K562 (cell line): ENCODE data around the gene TMEM117. TPM values are rescaled to one million over a fixed set of nuclear protein-coding genes. Genes with fewer than 3 reads are reported as not detected.

ENCODE experiments used
- ATAC-seq: fragments of 200-7000 bp; cut with Tn5 transposase; 3 replicates; pipeline ENCODE4 v1.9.1; 2020; ENCODE audit warnings: moderate library complexity
- BruUV-seq: library from RNA; stranded (reverse); fragments of 400-500 nt; replicated peaks from 2 replicates; lab custom pipeline; 2021; lab: Mats Ljungman, UMichigan
- CTCF ChIA-PET: fragments of 300-600 bp; formaldehyde crosslinking; extraction: SDS; loops from one replicate; lab custom pipeline; 2021; ENCODE audit warnings: low intra/inter-chr PET ratio; lab: Yijun Ruan, JAX
- POLR2A ChIA-PET: fragments of 300-600, 350-650 bp; sonication (Branson Sonifier 250); formaldehyde crosslinking; extraction: SDS; loops from one replicate; lab custom pipeline; 2021; ENCODE audit warnings: antibody characterized with exemption, inconsistent platforms; lab: Yijun Ruan, JAX
- DNase-seq, 4 experiments: peaks; one replicate each; pipeline versions ENCODE4 v3.0.0 to v3.0.0-alpha.2; 2011 to 2018; ENCODE audit warnings: low spot score in 3 of 4, mixed read lengths in 3 of 4; ENCODE audit errors: extremely low read depth in 1 of 4
- FAIRE-seq: peaks from 2 replicates; lab custom pipeline; 2011; peaks lifted over from hg19 to GRCh38; lab: Jason Lieb, UNC
- H2AFZ ChIP-seq: 2 replicates; pipeline ENCODE4 v1.6.0; 2011; ENCODE audit warnings: low read depth, low read length, control low read depth, inconsistent platforms
- H3K27ac ChIP-seq: fragments of 200-600 bp; 3 replicates; pipeline ENCODE4 v1.8.0; 2011; ENCODE audit warnings: low read depth, mild to moderate bottlenecking, control low read depth, inconsistent platforms, low read length, moderate library complexity, mixed read lengths; ENCODE audit errors: extremely low read depth
- H3K27me3 ChIP-seq, 2 experiments: fragments of 300-600 bp in 1 of 2; 2 replicates in 1 of 2; 3 replicates in 1 of 2; pipeline versions ENCODE4 v1.6.0 to v1.8.0; 2011; ENCODE audit warnings: inconsistent platforms in 2 of 2, low read length in 2 of 2, mild to moderate bottlenecking in 1 of 2, mixed read lengths in 1 of 2, moderate library complexity in 1 of 2; ENCODE audit not compliant: control insufficient read depth in 2 of 2, insufficient read depth in 2 of 2
- H3K36me3 ChIP-seq: fragments of 300-600 bp; 3 replicates; pipeline ENCODE4 v1.8.0; 2011; ENCODE audit warnings: mild to moderate bottlenecking, low read length, inconsistent platforms; ENCODE audit not compliant: control insufficient read depth, insufficient read depth
- H3K4me1 ChIP-seq, 2 experiments: fragments of 200-600 bp in 1 of 2; replicated peaks in 1 of 2; 2 replicates in 1 of 2; 3 replicates in 1 of 2; pipeline versions ENCODE4 v1.5.1 to v1.8.0; 2011; ENCODE audit warnings: inconsistent platforms in 2 of 2, low read length in 2 of 2, mild to moderate bottlenecking in 1 of 2, mixed read lengths in 1 of 2, moderate library complexity in 1 of 2; ENCODE audit not compliant: control insufficient read depth in 2 of 2, insufficient read depth in 2 of 2
- H3K4me2 ChIP-seq: 2 replicates; pipeline ENCODE4 v1.6.1; 2011; ENCODE audit warnings: low read length, control low read depth, inconsistent platforms, mixed read lengths; ENCODE audit not compliant: insufficient read depth
- H3K4me3 ChIP-seq: fragments of 200-600 bp; sonication (generic), shearing (Covaris generic); 2 replicates; pipeline ENCODE4 v1.5.1; 2016; ENCODE audit warnings: control low read depth, inconsistent platforms
- H3K79me2 ChIP-seq: fragments of 200-600 bp; 3 replicates; pipeline ENCODE4 v1.8.0; 2011; ENCODE audit warnings: low read length, inconsistent platforms; ENCODE audit not compliant: control insufficient read depth, insufficient read depth
- H3K9ac ChIP-seq, 2 experiments: 2 replicates each; pipeline versions ENCODE4 v1.6.0 to v1.6.1; 2011; ENCODE audit warnings: low read depth in 2 of 2, low read length in 2 of 2, control low read depth in 1 of 2, inconsistent platforms in 1 of 2, mild to moderate bottlenecking in 1 of 2, mixed read lengths in 1 of 2; ENCODE audit not compliant: insufficient read depth in 1 of 2
- H3K9me1 ChIP-seq: one replicate; pipeline ENCODE4 v1.6.0; 2011; ENCODE audit warnings: inconsistent platforms, mild to moderate bottlenecking, low read length, moderate library complexity; ENCODE audit not compliant: control insufficient read depth, insufficient read depth
- H3K9me3 ChIP-seq: replicated peaks from 2 replicates; pipeline ENCODE4 v1.5.1; 2011; ENCODE audit warnings: low read depth, low read length, inconsistent platforms; ENCODE audit not compliant: control insufficient read depth, insufficient read depth
- H4K20me1 ChIP-seq: replicated peaks from 2 replicates; pipeline ENCODE4 v1.6.1; 2011; ENCODE audit warnings: low read length, inconsistent platforms, mixed read lengths; ENCODE audit not compliant: control insufficient read depth, insufficient read depth
- DLX4 ChIP-seq: fragments of 250-450 bp; sonication (Bioruptor Pico); IDR thresholded peaks from 2 replicates; pipeline ENCODE4 v1.6.1; 2021; ENCODE audit warnings: mild to moderate bottlenecking
- E2F6 ChIP-seq, 2 experiments: IDR thresholded peaks; 2 replicates each; pipeline ENCODE4 v1.6.1; 2011; ENCODE audit warnings: borderline replicate concordance in 1 of 2, control low read depth in 1 of 2, low read depth in 1 of 2, low read length in 1 of 2, mild to moderate bottlenecking in 1 of 2, mixed read lengths in 1 of 2, moderate library complexity in 1 of 2; ENCODE audit not compliant: insufficient read depth in 1 of 2, insufficient read length in 1 of 2, poor library complexity in 1 of 2, severe bottlenecking in 1 of 2; ENCODE audit errors: extremely low read depth in 1 of 2
- IRF2 ChIP-seq: sonication (generic); formaldehyde crosslinking; IDR thresholded peaks from 2 replicates; pipeline ENCODE4 v1.8.1; 2022; ENCODE audit warnings: mild to moderate bottlenecking, missing genetic modification reagents
- KHSRP ChIP-seq: fragments of 450-650 bp; IDR thresholded peaks from 2 replicates; pipeline ENCODE4 v1.6.1; 2017
- KLF10 ChIP-seq: fragments of 250-450 bp; sonication (Bioruptor Pico); IDR thresholded peaks from 2 replicates; pipeline ENCODE4 v1.6.1; 2021; ENCODE audit warnings: matching md5 sums
- MYC ChIP-seq, 2 experiments: fragments of 250-450 bp in 1 of 2; sonication (Bioruptor Pico) in 1 of 2; IDR thresholded peaks; 2 replicates each; pipeline versions ENCODE4 v1.5.1 to v1.6.1; 2012 to 2021; ENCODE audit warnings: low read depth in 2 of 2, borderline replicate concordance in 1 of 2, improper control_type of control experiment in 1 of 2, low read length in 1 of 2, mild to moderate bottlenecking in 1 of 2, moderate library complexity in 1 of 2
- NCOA6 ChIP-seq: fragments of 450-650 bp; IDR thresholded peaks from 2 replicates; pipeline ENCODE4 v1.6.1; 2017; ENCODE audit warnings: mild to moderate bottlenecking
- NFE2L1 ChIP-seq: fragments of 450-650 bp; IDR thresholded peaks from 2 replicates; pipeline ENCODE4 v1.6.1; 2016; ENCODE audit warnings: missing genetic modification characterization, low read depth, mild to moderate bottlenecking, missing compliant biosample characterization, moderate library complexity, borderline replicate concordance
- NR4A1 ChIP-seq, 2 experiments: fragments of 250-450 bp in 1 of 2; fragments of 450-650 bp in 1 of 2; sonication (Bioruptor Pico) in 1 of 2; IDR thresholded peaks; 2 replicates each; pipeline versions ENCODE4 v1.4.0 to v1.6.1; 2016 to 2020; ENCODE audit warnings: mild to moderate bottlenecking in 2 of 2, missing compliant biosample characterization in 1 of 2, missing genetic modification characterization in 1 of 2, moderate library complexity in 1 of 2
- POLR3A ChIP-seq: IDR thresholded peaks from 2 replicates; pipeline ENCODE4 v1.6.1; 2011; ENCODE audit warnings: borderline replicate concordance, mild to moderate bottlenecking, moderate library complexity; ENCODE audit not compliant: insufficient read length, insufficient read depth; ENCODE audit errors: extremely low read depth
- SP1 ChIP-seq: sonication (generic); formaldehyde crosslinking; IDR thresholded peaks from 2 replicates; pipeline ENCODE4 v1.8.1; 2022; ENCODE audit warnings: mild to moderate bottlenecking, missing genetic modification reagents
- ZNF124 ChIP-seq: sonication (generic); formaldehyde crosslinking; IDR thresholded peaks from 2 replicates; pipeline ENCODE4 v1.8.1; 2022; ENCODE audit warnings: missing genetic modification reagents
- ZNF184 ChIP-seq: sonication (generic); formaldehyde crosslinking; IDR thresholded peaks from 2 replicates; pipeline ENCODE4 v1.5.0; 2020; ENCODE audit warnings: missing genetic modification reagents
- ZNF707 ChIP-seq: fragments of 250-450 bp; sonication (Bioruptor Pico); conservative IDR thresholded peaks from 2 replicates; pipeline ENCODE4 v1.8.0; 2022; ENCODE audit warnings: inconsistent platforms, mild to moderate bottlenecking, moderate library complexity
- WGBS: fragments of 100-300 bp; shearing (Covaris generic); methylation state at CpG from one replicate; pipeline ENCODE4 v1.1.6; 2016; ENCODE audit warnings: low coverage, mixed read lengths; ENCODE audit not compliant: insufficient coverage; ENCODE audit errors: missing lambda C conversion rate; 5-methylcytosine and 5-hydroxymethylcytosine counted together
- in situ Hi-C: fragments of 300-500 bp; cut with MboI; formaldehyde crosslinking; loops from 4 replicates; pipeline ENCODE4 v1.15.0; 2018; ENCODE audit warnings: inconsistent platforms, mixed read lengths
- intact Hi-C: fragments of 100-400 bp; cut with micrococcal nuclease; formaldehyde crosslinking; loops from 2 replicates; pipeline ENCODE4 v1.14.2; 2022
- polyA plus RNA-seq, 8 experiments: library from polyadenylated mRNA; depleted of rRNA in 4 of 8; stranded (reverse) in 5 of 8; unstranded in 3 of 8; fragments of >200 nt; fragmentation: Nextera tagmentation in 2 of 8; fragmentation: Illumina TruSeq in 1 of 8; extraction: Ambion mirVana in 2 of 8; extraction: Trizol in 1 of 8; gene quantifications; 2 replicates each; pipeline versions ENCODE4 v1.2.1 to v1.2.3, GENCODE V29; 2011 to 2014; ENCODE audit warnings: inconsistent platforms in 1 of 8, missing spikeins in 1 of 8
- total RNA-seq, 7 experiments: library from RNA; depleted of rRNA in 6 of 7; stranded (reverse); fragments of >200 nt in 6 of 7; fragmentation: Illumina TruSeq in 2 of 7; extraction: Trizol in 2 of 7; gene quantifications; 2 replicates each; pipeline versions ENCODE4 v1.2.1 to v1.2.3, GENCODE V29; 2011 to 2021; ENCODE audit warnings: low replicate concordance in 1 of 7
- TF ChIP-seq, protein P1 (sequence below): sonication (generic); formaldehyde crosslinking; IDR thresholded peaks from 2 replicates; pipeline ENCODE4 v1.8.0; 2022; ENCODE audit warnings: mild to moderate bottlenecking, missing genetic modification reagents

The TMEM117 gene
- total and polyA plus RNA-seq, 9 of the 15 experiments (the other 6 are each of a cell fraction or from before 2014, with no cell fraction given): 0.31 to 2.8 (median 1.0) TPM

GRCh38 chr12:44148936-44149335 lies 313.1 kb downstream of the TMEM117 start (continued):
- TF ChIP-seq, protein P1, sequence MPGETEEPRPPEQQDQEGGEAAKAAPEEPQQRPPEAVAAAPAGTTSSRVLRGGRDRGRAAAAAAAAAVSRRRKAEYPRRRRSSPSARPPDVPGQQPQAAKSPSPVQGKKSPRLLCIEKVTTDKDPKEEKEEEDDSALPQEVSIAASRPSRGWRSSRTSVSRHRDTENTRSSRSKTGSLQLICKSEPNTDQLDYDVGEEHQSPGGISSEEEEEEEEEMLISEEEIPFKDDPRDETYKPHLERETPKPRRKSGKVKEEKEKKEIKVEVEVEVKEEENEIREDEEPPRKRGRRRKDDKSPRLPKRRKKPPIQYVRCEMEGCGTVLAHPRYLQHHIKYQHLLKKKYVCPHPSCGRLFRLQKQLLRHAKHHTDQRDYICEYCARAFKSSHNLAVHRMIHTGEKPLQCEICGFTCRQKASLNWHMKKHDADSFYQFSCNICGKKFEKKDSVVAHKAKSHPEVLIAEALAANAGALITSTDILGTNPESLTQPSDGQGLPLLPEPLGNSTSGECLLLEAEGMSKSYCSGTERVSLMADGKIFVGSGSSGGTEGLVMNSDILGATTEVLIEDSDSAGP: no peak
- no peak for TF ChIP-seq NR4A1 (CRISPR knock-in tag; IDR thresholded peaks at IDR 0.05)
- TF ChIP-seq NR4A1 (tag; IDR thresholded peaks at IDR 0.05): no peak
- no peak for TF ChIP-seq KLF10 (CRISPR knock-in tag)

GRCh38 chr12:44154128-44154527 lies 318.2 kb downstream of the TMEM117 start:
- H4K20me1 ChIP-seq: no peaks in the 10 kb centered on the region
- no TSS peak for BruUV-seq
- DNase-seq (no peak), ATAC-seq (no peak), FAIRE-seq (no peak)
- ChIA-PET POLR2A (no interaction called here), CTCF (no interaction called here)
- no peak overlapping the region for H3K4me2 ChIP-seq
- no peak overlapping the region for H3K4me3 ChIP-seq
- 2% methylated on average over 5 of the region's 5 CpGs for WGBS
- no peaks in the 10 kb centered on the region for H3K9me3 ChIP-seq
- in situ Hi-C loops (no loop called here), intact Hi-C loops (no loop called here)
- no peaks in the 10 kb centered on the region for H3K27me3 ChIP-seq
- no peaks in the 10 kb centered on the region for H3K79me2 ChIP-seq
- H3K27ac ChIP-seq: no peak overlapping the region
- H3K36me3 ChIP-seq: no peaks in the 10 kb centered on the region
- no peaks in the 10 kb centered on the region for H3K4me1 ChIP-seq
- no peaks in the 10 kb centered on the region for H3K9me1 ChIP-seq
- H2AFZ ChIP-seq: no peak overlapping the region
- no peak overlapping the region for H3K9ac ChIP-seq
- TF ChIP-seq ZNF184 (CRISPR knock-in tag) (no peak), E2F6 (IDR thresholded peaks at IDR 0.05; ENCODE audit: borderline replicate concordance in 1 of 2, extremely low read depth in 1 of 2, insufficient read depth in 1 of 2, insufficient read length in 1 of 2, low read depth in 1 of 2, low read length in 1 of 2, poor library complexity in 1 of 2, severe bottlenecking in 1 of 2) (no peak), POLR3A (no peak), NFE2L1 (tag) (no peak), ZNF124 (CRISPR knock-in tag) (no peak), NCOA6 (no peak), DLX4 (no peak), SP1 (CRISPR knock-in tag) (no peak), KHSRP (no peak), ZNF707 (CRISPR knock-in tag) (no peak), IRF2 (CRISPR knock-in tag) (no peak), MYC (IDR thresholded peaks at IDR 0.05; ENCODE audit: low read depth, low read length) (no peak), MYC (CRISPR knock-in tag; IDR thresholded peaks at IDR 0.05; ENCODE audit: borderline replicate concordance, low read depth) (no peak)
